ENCODE data around the gene TDRD9.
"Not testable (repeated sequence)": the region's sequence is repeated elsewhere in the genome, so short reads cannot be mapped to it uniquely, and the experiment has no call there.

TDRD9 gene

GRCh38 chr14:103921855-103922200, 6.4 kb upstream of the TDRD9 start:
- not testable (repeated sequence) for FAIRE-seq; DNase-seq (ENCODE audit: insufficient read length, low spot score)

DNA sequence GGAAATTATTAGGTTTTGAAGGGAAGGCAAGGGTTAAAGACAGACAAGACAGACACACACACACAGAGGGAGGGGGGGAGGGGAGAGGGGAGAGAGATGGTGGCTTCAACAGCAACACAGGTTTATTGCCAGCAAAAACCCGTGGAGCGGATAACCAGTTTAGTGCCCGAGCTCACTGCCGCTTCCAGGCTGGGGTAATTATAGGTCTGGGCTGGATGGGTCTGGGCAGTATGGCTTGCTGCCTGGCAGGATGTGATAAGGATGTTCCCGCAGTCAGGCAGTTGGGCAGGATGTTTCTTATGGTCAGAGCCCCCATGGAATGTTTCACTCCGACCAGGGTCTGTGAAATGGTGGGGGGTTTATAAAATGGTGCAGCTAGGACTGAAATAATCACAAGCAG, 4.4 kb upstream of the TDRD9 start:
- FAIRE-seq (no peak), DNase-seq (ENCODE audit: insufficient read length, low spot score) (no peak)

- no peak for FAIRE-seq
- DNase-seq (ENCODE audit: insufficient read length, low spot score), result no peak
Measured at GRCh38 chr14:103925316-103925715, 2.9 kb upstream of the TDRD9 start.

DNA sequence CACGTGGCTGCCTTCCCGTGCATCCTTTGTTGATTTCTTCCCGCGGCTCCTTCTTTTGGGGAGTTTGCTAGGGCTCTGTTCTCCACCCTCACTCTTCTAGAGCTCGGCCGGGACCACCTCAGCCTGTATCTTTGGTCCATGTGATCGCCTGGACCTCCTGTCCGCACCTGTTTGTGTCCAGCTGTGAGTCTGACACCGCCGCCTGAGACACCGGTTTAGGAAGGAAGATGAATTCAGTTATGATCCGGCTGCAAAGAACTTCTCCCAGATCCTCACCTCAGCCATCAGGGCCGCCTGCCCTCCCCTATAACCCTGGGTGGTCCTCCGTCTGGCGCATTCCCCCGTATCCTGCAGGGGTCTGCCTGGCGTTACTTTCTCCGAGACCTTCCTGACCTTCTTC, 690 bp upstream of the TDRD9 start:
- FAIRE-seq (no peak), DNase-seq (ENCODE audit: insufficient read length, low spot score) (no peak)

GRCh38 chr14:103930051-103930604, 1.9 kb downstream of the TDRD9 start:
- no peak for DNase-seq (ENCODE audit: insufficient read length, low spot score)
- no peak for FAIRE-seq

GRCh38 chr14:103931422-103931821, 3.2 kb downstream of the TDRD9 start:
- no peak for DNase-seq (ENCODE audit: insufficient read length, low spot score)

GRCh38 chr14:103932791-103933490, 4.7 kb downstream of the TDRD9 start:
- FAIRE-seq, result no peak
- DNase-seq (ENCODE audit: insufficient read length, low spot score), result no peak

More at GRCh38 chr14:103931422-103931821, 3.2 kb downstream of the TDRD9 start:
- no peak for FAIRE-seq

- DNase-seq (ENCODE audit: insufficient read length, low spot score) (no peak), FAIRE-seq (no peak)
Measured at GRCh38 chr14:103935102-103935501, 6.8 kb downstream of the TDRD9 start.

DNA sequence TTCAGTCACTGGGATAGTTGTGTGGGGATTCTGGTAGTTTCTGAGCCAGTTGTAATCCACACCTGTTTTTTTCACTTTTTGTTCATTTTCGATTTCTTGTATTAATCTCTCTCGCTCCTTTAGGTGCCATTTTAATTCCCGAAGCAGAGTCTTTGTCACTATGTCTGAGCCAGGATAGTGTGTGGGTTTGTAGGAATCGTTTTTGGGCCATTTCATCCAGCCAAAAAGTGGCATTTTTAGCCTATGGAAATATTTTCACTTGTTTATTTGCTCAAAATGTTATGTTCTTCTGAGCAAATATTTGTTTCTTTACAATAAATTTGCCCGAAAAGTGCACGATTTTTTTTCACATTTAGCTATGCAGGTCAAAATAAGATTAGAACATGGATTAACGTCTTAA, 13.2 kb downstream of the TDRD9 start:
- no peak for FAIRE-seq

DNA sequence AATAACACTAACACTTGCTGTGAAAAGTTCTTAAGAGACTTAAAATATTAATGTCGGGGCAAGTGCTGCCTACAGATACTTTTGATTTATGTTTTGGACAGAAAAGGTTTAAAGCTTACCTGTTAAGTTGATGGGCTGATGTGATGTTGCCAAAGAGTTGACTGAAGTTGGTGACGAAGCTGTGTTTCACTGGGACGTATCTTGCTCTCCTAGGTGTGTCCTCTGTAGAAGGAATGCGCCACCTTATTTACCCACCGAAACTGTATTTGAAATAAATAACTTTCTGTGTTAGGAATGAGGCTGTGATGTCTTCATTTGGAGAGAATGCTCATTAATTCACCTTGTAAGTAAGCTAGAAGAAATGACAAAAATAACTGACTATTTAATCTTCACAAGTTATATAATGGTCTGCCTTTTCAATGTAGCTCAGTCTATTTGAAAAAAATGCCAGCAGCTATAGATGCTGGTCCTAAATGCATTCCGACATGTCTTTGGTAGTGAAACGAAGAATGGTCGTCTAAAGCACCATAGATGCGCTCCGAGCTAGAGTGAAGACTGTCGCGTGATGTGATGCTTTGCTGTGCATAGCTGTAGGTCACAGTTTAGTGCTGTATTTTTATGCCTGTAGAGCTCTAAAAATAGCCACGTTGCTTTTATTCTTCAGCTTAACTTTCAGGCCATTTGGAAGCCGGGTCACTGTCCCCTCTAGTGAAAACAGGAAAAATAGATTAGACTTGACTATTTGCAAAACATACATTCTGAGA, 13.9 kb downstream of the TDRD9 start, which contains the start of gene RD3L:
TSS of gene RD3L (minus strand) at position 557 of the 764 bp plus-strand sequence. CDS start 834 bp downstream, outside the sequence.
- no peak for FAIRE-seq
- DNase-seq (ENCODE audit: insufficient read length, low spot score), result no peak

More for the DNA sequence above, 13.2 kb downstream of the TDRD9 start:
- DNase-seq (ENCODE audit: insufficient read length, low spot score), result no peak

DNA sequence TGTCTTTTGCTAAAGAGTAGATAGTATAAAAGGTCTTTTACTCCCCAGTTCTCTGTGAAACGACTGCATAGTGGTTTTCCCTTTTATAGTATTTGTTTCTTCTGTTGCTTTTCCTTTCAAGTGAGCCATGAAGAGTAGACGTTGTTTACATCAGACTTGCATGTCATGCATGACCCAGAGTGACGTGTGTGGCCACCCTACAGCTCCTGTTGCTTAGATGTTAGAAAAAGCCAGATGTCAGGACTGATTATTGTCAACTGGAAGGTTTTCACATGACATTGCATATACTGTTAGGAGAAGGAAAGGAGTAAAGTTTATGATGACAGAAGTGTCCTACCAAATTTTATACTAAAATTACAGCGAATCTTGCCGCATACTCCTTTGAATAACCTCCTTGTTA, 15.4 kb downstream of the TDRD9 start:
- no peak for DNase-seq (ENCODE audit: insufficient read length, low spot score)

DNA sequence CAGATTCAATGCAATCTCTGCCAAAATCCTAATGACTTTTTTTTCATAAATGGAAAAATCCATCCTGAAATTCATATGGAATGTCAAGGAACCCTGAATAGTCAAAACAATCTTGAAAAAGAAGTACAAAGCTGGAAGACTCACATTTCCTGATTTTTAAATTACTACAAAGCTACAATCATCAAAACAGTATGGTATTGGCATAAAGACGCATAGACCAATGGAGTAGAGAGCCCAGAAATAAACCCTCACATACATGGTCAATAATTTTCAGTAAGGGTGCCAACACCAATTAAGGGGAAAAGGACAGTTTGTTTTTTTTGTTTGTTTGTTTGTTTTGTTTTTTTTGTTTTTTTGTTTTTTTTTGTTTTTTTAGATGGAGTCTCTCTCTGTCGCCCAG, 18.7 kb downstream of the TDRD9 start:
- no peak for FAIRE-seq
- no peak for DNase-seq (ENCODE audit: insufficient read length, low spot score)

More for the DNA sequence above, 15.4 kb downstream of the TDRD9 start:
- no peak for FAIRE-seq

DNA sequence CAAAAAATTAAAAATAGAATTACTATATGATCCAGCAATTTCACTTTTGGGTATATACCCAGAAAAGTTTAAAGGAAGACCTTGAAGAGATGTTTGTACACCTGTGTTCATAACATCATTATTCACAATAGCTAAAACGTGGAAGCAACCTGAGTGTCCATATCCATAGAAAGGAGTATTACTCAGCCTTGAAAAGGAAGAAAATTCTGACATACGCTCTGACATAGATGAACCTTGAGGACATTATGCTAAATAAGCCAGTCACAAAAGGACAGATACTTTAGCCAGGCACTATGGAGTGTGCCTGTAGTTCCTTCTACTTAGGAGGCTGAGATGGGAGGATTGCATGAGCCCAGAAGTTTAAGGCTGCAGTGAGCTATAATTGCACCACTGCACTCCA, 20.2 kb downstream of the TDRD9 start:
- DNase-seq (ENCODE audit: insufficient read length, low spot score) (no peak), FAIRE-seq (no peak)

GRCh38 chr14:103949131-103949790, 21.0 kb downstream of the TDRD9 start:
- FAIRE-seq (peak; percentile 4), DNase-seq (ENCODE audit: insufficient read length, low spot score) (no peak)

DNA sequence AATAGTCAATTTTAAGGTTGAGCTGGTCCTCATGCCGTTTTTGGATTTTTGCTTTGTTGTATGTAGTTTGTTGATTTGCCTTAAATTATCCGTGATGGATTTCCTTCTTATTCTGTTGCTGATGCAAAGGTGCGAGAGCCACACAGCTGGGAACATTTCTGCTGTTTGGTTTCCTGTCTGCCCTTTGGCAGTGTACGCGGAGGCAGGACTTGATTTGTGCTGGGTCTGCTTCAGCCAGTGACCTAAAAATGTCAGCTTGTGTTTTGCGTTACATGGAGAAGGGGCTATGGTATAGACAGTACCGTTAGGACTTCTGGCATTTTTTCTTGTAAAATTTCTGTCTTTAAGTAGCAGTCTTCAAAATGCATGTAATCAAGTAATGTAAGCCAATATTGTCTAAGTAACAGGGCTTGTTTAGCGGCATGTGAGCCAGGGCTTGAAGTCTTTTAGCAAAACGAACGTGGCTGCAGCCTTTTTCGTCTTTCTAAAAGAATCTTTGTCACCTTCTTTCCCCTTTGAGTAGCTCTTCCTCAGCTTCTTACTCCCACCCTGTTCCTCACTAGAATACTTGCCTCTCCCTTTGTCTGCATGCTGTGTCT, 32.3 kb downstream of the TDRD9 start:
- no peak for FAIRE-seq

GRCh38 chr14:103961928-103962578, 33.8 kb downstream of the TDRD9 start:
- DNase-seq (ENCODE audit: insufficient read length, low spot score), result no peak
- no peak for FAIRE-seq

More for the DNA sequence above, 32.3 kb downstream of the TDRD9 start:
- DNase-seq (ENCODE audit: insufficient read length, low spot score), result no peak

- FAIRE-seq, result no peak
- no peak for DNase-seq (ENCODE audit: insufficient read length, low spot score)
Measured at GRCh38 chr14:103966631-103967030, 38.4 kb downstream of the TDRD9 start.

DNA sequence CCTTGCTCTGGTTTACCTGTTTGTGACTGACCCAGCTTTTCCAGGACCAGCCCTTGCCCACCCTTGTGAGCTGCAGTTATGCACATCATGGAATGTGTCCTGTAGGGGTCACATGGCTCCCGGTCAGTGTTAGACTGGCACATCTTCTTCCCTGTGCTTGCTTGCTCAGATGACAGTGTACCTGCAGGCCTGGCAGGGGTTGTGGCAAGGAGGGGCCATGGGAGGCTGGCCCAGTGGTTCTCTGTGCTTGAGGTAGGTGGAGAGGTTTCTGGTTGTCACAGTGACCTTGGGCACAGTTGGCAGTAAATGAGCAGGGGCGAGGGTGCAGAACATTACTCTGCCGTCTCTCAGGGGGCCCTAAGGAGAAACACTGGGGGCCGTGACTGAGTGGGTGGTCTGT, 41.7 kb downstream of the TDRD9 start:
- DNase-seq (ENCODE audit: insufficient read length, low spot score) (no peak), FAIRE-seq (no peak)

DNA sequence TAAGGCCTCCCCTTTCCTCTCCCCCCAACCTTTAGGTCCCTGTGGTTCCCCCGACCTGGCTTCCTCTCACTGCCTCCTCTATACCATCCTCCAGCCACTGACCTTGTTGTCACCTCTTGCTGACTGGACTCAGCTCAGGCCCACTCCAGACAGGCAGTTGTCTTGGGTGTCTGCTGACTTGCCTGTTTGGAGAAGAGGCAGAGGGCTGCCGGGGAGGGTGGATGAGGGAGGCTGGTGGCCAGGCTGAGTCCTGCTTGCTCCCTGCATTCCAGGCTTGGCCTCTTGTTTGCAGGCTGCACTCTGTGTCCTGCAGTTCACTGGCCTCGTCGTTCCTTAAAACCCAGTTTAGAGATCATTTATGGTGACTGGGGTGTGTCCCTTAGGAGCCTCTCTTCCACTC, 45.1 kb downstream of the TDRD9 start:
- FAIRE-seq (no peak), DNase-seq (ENCODE audit: insufficient read length, low spot score) (no peak)

GRCh38 chr14:103974575-103974974, 46.3 kb downstream of the TDRD9 start:
- DNase-seq (ENCODE audit: insufficient read length, low spot score), result no peak
- FAIRE-seq, result no peak

Data from GM19239 (cell line).